OCI-M1 (cell line): ENCODE data around the gene WDR17.
A peak's percentile ranks its signal among the peaks of the same experiment; 100 is the strongest.

Experiments used
- DNase-seq: peaks from one replicate; lab custom pipeline; 2025; lab: John Stamatoyannopoulos, UW

Gene WDR17

GRCh38 chr4:176099314-176099713 lies 33.7 kb downstream of the WDR17 start:
- DNase-seq = no peak

GRCh38 chr4:176102414-176103063 lies 36.9 kb downstream of the WDR17 start:
- DNase-seq = peak; percentile 65

- no peak for DNase-seq
Observed at GRCh38 chr4:176107695-176108094, 42.1 kb downstream of the WDR17 start.

GRCh38 chr4:176123710-176124407 lies 58.2 kb downstream of the WDR17 start:
- DNase-seq = peak; percentile 54

DNA sequence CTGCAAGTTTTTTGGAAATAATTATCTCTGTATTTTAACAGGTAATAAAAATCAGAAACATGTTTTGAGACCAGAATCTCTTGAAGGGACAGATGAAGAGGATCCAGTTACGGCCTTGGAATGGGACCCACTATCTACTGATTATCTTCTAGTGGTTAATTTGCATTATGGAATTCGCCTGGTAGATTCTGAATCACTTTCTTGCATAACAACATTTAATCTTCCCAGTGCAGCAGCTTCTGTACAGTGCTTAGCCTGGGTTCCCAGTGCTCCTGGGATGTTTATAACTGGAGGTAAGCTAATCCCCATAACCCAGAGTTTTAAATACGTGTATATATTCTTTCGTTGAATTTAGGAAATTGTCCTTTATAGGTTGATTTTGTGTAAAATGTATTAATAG lies 59.4 kb downstream of the WDR17 start:
- DNase-seq = no peak

- no peak for DNase-seq
Observed at GRCh38 chr4:176134670-176135069, 69.0 kb downstream of the WDR17 start.

DNA sequence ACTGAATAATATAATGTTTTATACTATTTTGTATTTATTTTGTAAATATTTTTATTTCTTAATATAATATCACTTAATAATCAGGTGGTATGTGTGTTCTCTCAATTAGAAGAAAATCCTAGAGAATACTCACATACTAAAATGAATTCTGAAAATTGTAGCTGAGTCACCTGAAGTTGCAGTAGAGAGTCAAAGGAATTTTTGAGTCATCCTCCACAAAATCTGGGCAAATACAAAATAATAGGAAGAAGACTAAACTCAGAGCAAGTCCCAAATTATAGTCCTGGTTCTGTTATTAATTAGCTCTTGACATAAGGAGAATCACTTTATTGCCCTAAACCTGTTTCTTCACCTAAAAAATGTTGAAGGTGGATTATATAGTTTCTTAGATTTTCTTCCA lies 72.0 kb downstream of the WDR17 start:
- no peak for DNase-seq

- no peak for DNase-seq
Observed at GRCh38 chr4:176139518-176139917, 73.9 kb downstream of the WDR17 start.

GRCh38 chr4:176142253-176142652 lies 76.6 kb downstream of the WDR17 start:
- DNase-seq = no peak

GRCh38 chr4:176149680-176150355 lies 84.2 kb downstream of the WDR17 start:
- no peak for DNase-seq

DNA sequence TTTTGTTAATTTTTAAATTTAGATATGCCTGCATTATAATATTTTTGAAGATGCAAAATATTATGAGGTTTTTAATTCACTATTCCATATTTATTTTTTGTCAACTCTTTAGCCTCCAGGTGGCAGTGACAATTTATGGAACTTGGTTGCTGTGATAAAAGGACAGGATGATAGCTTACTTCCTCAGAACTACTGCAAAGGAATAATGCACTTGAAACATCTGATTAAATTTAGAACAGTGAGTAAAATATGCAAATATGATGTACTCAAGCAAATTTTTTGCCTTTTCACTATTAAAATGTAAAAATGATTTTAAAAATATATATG lies 84.7 kb downstream of the WDR17 start:
- peak; percentile 73 for DNase-seq

DNA sequence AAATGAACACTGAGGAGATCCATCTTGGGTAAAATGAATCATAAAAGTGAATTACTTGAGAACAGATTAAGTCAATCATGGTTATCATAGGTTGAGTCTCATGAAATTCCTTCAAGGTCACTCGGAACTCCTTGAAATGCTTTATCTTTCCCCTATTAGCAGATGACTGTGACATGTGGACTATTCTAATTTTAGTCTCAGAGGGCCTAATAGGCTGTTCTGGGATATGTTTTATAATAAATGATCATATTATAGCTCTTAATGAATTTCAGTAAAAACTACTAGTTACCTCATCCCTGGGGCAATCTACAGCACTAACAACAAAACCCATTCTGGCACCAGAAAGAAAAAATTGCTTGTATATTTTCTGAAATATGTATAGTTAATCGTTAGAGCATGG lies 85.1 kb downstream of the WDR17 start:
- no peak for DNase-seq

DNA sequence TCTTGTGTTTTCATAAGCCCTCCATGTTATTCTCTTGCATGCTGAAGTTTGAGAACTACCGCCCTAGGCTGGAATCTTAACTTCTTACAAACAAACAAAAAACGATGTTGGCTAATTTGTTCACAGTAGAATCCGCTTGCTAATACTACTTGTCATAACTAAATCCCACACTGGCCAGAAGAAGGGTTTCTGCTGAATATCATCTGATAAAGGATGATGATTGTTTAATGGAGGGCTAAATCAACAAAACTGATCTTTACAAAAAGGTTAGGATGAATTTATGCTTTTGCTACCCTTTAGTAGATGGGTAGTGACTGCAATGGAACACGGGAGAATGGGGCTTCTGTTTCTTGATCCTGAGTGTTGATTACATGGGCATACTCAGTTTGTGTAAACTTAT lies 87.5 kb downstream of the WDR17 start:
- no peak for DNase-seq

- DNase-seq = no peak
Observed at GRCh38 chr4:176156656-176157055, 91.0 kb downstream of the WDR17 start.

- no peak for DNase-seq
Observed at GRCh38 chr4:176163041-176163440, 97.4 kb downstream of the WDR17 start.

DNA sequence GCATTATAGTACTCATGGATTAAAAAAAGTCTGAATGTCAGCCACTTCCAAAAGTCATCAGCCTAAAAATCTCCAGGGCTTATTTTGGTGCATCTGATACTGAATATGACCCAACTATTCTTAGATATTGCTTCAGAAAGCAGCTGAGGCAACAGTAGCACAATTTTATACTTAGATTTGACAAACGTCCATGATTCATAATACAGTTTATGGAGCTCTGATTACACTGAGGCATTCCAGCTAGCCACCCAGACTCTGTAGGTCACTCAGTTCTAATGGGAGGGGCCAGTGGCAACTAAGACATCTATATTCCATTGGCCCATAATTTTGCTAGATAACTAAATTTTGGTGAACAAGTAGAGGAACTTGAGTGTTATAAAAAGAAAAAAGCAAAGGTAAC lies 119.4 kb downstream of the WDR17 start:
- DNase-seq = no peak

- no peak for DNase-seq
Observed at GRCh38 chr4:176186067-176186466, 120.4 kb downstream of the WDR17 start.

- DNase-seq = no peak
Observed at GRCh38 chr4:176186671-176187395, 121.2 kb downstream of the WDR17 start.

- DNase-seq = no peak
Observed at GRCh38 chr4:176187624-176188023, 122.0 kb downstream of the WDR17 start.

GRCh38 chr4:176188654-176189053 lies 123.0 kb downstream of the WDR17 start:
- DNase-seq = no peak

GRCh38 chr4:176189891-176190795 lies 124.5 kb downstream of the WDR17 start:
- no peak for DNase-seq

DNA sequence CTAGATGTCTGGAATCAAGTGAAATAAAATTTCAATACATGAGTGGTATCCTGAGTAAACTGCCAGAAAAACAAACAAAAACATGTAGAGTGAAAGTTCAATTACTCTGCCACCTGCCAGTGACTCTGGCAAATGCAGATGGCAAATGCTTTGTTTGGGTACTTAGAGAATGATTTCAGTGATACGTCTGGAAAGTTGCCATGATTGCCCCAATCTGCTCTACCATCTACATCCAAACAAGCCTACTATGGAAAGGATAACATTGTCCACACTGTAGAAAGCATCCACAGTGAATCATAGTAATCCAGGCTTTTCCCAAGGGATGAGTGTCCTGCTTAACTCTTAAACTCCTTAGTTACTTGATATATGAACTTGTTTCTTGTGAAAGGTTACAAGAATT lies 126.3 kb downstream of the WDR17 start:
- DNase-seq = no peak
